HG03095 (cell line): ENCODE data around the gene PLCH1.
"Not testable (repeated sequence)": the region's sequence is repeated elsewhere in the genome, so short reads cannot be mapped to it uniquely, and the experiment has no call there.

ENCODE experiments used
- ATAC-seq: cut with Tn5 transposase; IDR thresholded peaks from one replicate; pipeline ENCODE4 v1.9.1; 2021; ENCODE audit warnings: moderate library complexity; ENCODE audit not compliant: unreplicated experiment

The PLCH1 gene

DNA sequence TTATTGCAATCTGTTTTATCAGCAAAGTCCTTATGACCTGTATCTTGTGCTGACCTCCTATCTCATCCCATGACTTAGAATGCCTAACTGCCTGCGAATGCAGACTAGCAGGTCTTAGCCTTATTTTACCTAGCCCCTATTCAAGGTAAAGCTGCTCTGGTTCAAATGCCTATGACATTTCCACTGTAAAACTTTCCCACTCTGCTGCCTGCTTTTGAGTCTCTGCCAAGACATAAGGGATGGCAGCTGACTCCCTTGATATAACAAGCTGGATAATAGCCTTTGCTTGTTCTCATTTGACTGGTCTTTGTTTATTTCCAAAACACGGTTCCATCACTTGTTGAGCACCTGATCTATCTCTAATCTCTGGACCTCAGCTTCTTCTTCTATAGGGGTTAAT lies 319.5 kb downstream of the PLCH1 start:
- ATAC-seq, result no peak

GRCh38 chr3:155424323-155424710 lies 320.6 kb downstream of the PLCH1 start:
- ATAC-seq, result no peak

GRCh38 chr3:155423526-155424322 lies 321.1 kb downstream of the PLCH1 start:
- no peak for ATAC-seq

- no peak for ATAC-seq
These were observed 323.9 kb downstream of the PLCH1 start for GRCh38 chr3:155420881-155421486.

DNA sequence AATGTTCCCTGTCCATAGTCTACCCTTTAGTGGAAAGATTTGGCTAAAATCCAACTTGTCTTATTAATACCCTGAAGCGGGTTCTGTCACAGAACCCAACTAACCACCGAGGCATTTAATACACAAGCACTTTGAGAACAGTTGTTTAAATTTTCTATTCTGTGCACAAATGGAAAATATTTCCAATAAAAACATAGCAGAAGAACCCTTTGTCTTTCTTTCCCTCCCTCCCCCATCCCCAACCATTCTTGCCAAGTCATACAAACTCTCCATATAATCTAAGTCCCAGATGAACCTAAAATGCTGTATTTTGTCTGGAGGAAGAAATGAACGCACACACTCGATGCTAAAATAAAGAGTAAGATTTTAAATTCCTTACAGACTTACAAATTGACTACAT lies 324.5 kb downstream of the PLCH1 start:
- no peak for ATAC-seq

DNA sequence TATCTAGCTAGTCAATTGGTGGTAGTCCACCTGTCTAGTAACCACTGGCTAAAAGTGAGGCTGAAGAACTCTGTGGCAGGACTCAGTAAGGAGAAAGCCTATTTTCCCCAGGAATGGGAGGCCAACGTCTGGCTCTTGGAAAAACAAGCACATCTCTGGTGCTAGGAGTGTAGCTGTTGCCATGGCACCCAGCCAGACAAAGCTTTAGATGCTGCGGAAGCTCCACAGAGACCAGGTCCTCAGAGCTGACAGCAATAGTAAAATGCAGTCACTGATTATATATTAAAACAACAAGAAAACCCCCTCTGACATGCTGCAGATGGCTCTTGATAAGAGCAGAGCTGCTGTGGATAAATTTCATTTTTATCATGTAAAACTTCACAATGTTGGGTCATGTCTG lies 326.5 kb downstream of the PLCH1 start:
- ATAC-seq, result no peak

- no peak for ATAC-seq
These were observed 327.8 kb downstream of the PLCH1 start for GRCh38 chr3:155417119-155417517.

GRCh38 chr3:155416500-155417118 lies 328.3 kb downstream of the PLCH1 start:
- no peak for ATAC-seq

DNA sequence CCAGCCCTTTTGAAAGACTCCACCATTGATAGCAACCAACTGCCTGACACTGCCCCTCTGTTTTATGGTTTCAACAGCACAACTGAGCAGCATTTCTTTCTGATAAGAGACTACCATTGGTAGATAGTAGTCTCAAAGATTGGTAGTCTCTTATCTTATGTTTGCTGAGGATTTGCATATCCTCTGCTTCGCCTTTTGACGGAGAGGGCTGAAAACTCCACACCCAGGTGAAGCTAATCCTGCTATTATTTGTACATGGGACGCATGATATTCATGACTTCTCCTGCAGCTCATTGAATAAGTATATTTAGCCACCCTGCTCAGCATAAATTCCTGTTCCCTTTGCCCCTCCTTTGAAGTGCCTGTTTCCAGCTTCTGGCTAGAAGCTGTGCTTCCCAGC lies 332.0 kb downstream of the PLCH1 start:
- no peak for ATAC-seq

DNA sequence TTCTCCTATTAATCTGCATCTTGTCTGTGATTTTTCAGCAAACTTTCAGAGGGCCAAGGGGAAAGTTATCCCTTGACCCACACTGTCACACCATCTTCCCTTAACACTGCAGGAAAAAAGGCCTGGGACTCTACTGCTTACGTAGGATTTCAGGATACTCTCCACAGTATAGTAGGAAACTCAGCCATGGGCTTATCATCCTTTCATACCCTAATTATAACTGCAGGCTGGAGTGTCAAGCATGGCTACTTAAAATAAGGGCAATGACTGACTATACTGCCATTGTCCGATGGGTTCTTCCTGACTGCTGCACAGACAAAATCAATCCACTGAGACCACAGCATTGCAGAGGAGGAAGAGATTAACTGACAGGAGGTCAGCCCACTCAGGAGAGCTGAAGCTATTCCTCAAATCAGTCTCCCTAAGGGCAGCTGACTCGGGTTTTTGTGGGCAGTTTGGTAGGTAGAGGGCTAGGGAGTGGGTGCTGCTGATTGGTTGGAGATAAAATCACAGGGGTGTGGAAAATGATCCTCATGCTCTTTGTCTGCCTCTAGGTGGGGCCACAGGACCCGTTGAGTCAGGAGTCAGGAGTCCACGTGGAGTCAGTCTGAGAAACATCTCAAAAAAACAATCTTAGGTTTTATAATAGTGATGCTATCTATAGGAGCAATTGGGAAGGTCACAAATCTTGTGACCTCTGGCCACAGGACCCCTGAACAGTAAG lies 333.2 kb downstream of the PLCH1 start:
- ATAC-seq, result no peak

DNA sequence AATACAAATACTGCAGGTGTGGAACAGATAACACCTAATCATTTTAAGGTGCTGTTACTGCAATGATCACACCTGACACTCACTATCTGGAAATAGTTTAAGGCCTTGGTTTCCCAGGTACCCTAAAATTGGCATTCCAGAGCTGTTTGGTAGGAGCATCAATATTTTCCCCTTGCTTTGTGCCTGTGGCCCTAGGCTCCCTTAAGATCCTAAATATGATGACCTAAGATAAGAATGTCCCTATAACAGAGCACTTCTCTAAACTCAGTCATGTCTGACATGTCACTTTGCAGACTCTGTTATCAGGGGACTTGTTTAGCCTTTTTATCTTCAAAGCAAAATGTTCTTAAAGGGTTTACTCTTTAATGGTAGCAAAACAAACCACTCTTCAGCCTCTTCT lies 335.5 kb downstream of the PLCH1 start:
- no peak for ATAC-seq

DNA sequence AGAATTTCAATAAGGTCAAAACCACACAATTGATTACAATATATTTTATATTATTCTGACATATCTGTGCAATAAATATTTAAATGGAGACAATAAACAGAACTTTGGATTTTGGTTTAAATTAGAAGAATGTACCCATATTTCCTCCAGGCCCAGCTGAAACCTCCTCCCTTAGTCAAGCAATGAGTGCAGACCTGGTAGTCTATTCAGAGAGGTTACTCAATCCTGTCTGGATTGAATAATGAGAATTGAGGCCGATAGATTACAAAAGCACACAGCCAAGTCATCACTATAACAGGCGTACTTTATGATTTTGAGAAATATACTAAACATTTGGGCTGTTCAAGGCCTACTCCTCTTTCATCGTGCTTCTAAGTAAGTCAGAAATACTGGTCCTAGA lies 336.9 kb downstream of the PLCH1 start:
- ATAC-seq, result no peak

GRCh38 chr3:155407331-155407730 lies 337.5 kb downstream of the PLCH1 start:
- no peak for ATAC-seq

DNA sequence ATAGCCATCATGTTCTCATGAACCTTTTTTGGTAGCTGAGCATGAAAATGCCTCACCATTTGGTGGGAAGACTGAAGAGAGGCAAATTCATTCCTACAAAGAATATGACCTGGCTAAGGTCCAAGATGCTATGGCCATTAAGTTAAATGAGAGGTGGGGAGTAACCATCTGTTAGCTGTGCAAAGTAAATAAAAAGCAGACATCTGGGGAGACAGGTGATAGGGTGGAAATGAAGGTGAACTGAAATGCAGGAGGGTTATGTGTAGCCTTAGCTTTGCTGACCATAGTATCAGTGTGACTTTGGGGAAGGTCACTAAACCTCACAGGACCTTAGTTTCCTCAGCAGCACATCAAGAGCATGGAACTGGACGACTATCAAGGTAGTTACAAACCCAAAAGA lies 340.4 kb downstream of the PLCH1 start:
- ATAC-seq, result no peak

DNA sequence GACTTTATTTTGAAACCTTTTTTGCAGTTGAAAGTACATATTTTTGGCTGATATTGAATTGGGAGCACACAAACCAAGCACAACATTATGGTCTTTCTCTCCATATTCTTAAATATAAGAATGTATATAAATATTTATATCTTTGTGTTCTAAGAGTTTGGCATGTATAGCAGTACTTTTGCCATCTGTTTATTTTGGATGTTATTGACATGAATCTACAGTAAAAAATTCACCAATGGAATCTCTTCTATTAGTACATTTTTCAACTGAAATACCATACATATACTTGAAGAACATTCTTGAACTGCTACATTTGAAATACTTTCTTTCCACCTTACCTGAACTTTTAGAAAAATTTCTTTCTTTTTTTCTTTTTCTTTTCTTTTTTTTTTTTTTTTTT lies 342.2 kb downstream of the PLCH1 start:
- ATAC-seq, result no peak

GRCh38 chr3:155398046-155398445 lies 346.8 kb downstream of the PLCH1 start:
- no peak for ATAC-seq

DNA sequence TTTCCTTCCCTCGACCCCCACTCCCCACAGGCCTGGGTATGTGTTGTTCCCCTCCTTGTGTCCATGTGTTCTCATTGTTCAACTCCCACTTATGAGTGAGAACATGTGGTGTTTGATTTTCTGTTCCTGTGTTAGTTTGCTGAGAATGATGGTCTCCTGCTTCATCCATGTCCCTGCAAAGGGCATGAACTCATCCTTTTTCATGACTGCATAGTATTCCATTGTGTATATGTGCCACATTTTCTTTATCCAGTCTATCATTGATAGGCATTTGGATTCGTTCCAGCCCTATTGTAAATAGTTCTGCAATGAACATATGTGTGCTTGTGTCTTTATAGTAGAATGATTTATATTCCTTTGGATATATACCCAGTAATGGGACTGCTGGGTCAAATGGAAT lies 350.0 kb downstream of the PLCH1 start:
- ATAC-seq, result not testable (repeated sequence)

DNA sequence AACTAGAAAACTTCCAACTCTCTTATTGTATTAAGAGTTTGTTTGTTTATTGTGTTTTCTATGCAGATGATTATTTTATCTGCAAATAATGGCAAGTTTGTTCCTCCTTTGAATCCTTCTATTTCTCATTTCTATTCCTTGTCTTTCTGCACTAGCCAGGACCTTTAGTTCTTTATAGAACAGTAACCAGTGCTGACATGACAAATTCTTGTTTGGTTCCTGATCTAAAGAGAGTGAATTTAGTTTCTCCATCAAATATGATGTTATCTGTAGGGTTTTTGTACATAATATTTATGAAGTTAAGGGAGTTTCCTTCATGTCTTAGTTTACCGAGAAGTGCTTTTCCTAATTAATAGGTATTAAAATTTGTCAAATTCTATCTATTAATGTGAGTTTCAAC lies 350.6 kb downstream of the PLCH1 start:
- ATAC-seq, result no peak

GRCh38 chr3:155393316-155393715 lies 351.6 kb downstream of the PLCH1 start:
- ATAC-seq, result no peak

DNA sequence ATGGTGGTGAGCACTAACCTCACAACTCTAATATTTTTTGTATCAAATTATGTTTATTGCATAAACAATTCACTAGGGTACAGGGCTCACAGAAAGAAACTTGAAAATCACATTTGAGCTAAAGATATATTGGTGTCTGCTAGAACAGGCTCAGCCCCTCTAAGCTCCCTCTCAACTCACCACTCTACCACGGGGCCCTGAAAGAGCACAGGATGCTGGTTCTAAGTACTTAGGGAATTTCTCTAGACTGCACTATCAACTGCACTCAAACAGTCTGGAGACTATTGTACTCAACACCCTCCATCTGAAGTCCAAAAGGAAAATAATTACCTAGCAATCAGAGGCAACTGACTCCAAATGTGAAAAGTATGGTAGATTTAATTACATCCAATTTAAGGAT lies 352.7 kb downstream of the PLCH1 start:
- ATAC-seq, result no peak

DNA sequence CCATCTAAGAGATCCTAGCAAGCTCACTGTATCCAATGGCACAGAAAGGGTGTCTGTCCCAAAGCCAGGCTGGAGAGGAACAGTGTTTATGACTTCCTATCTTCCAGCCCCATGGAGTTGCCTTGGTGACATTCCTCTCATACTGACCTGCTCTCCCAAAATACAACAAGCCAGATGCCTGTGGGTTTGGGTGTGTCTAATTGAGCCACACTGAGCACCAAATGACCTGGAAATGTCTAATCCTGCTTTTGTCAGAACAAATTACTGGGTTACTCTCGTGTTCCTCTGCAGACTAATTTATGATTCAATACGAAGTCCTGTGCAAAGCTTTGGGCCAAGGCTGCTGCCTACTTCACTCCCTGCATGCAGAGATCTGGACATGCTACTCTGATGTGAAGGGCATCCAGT lies 353.3 kb downstream of the PLCH1 start:
- no peak for ATAC-seq

- ATAC-seq, result no peak
These were observed 353.8 kb downstream of the PLCH1 start for GRCh38 chr3:155391104-155391503.
